Thoracic aorta (tissue), 2 donors: ENCODE measurements around the gene VCP. TPM values are rescaled to one million over a fixed set of nuclear protein-coding genes. Genes with fewer than 3 reads are reported as not detected.
A peak's percentile ranks its signal among the peaks of the same experiment; 100 is the strongest.

ENCODE experiments used
- ATAC-seq: fragments of 150-250 bp; one replicate; pipeline ENCODE4 v1.8.0; 2017; ENCODE audit warnings: low read depth; ENCODE audit not compliant: insufficient number of reproducible peaks, low FRiP score
- DNase-seq: peaks from one replicate; pipeline ENCODE4 v3.0.0-alpha.2; 2020; ENCODE audit warnings: low spot score
- H3K27ac ChIP-seq, 2 donors: fragments of 200-600 bp; sonication (generic); 1 replicate in 1 of 2; 2 replicates in 1 of 2; pipeline ENCODE4 v1.5.1; 2016; ENCODE audit warnings: mild to moderate bottlenecking in 2 of 2, moderate library complexity in 2 of 2
- H3K27me3 ChIP-seq: fragments of 200-600 bp; sonication (generic); replicated peaks from 2 replicates; pipeline ENCODE4 v1.6.0; 2016; ENCODE audit warnings: mild to moderate bottlenecking; ENCODE audit not compliant: insufficient read depth
- H3K36me3 ChIP-seq: fragments of 200-600 bp; sonication (generic); one replicate; pipeline ENCODE4 v1.5.1; 2016
- H3K4me1 ChIP-seq, 2 donors: fragments of 200-600 bp; sonication (generic); 1 replicate in 1 of 2; 2 replicates in 1 of 2; pipeline versions ENCODE4 v1.5.1 to v1.6.0; 2016; ENCODE audit warnings: low read depth in 2 of 2, mild to moderate bottlenecking in 1 of 2; ENCODE audit not compliant: control insufficient read depth in 1 of 2
- H3K4me3 ChIP-seq: fragments of 200-600 bp; sonication (generic); 2 replicates; pipeline ENCODE4 v1.5.1; 2016; ENCODE audit warnings: mild to moderate bottlenecking
- H3K9me3 ChIP-seq: fragments of 200-600 bp; sonication (generic); 2 replicates; pipeline ENCODE4 v1.5.1; 2016
- total RNA-seq, 2 donors: library from RNA; depleted of rRNA; stranded (reverse); fragments of >200 nt; gene quantifications; one replicate each; pipeline versions ENCODE4 v1.1.0 to v1.2.3, GENCODE V29; 2016
- TF ChIP-seq, protein P1 (sequence below): fragments of 200-600 bp; sonication (generic); IDR thresholded peaks from one replicate; pipeline ENCODE4 v1.5.1; 2019; ENCODE audit warnings: antibody characterized with exemption

Gene VCP
- total RNA-seq, 2 donors from 2014 or later = 179 to 204 TPM

DNA sequence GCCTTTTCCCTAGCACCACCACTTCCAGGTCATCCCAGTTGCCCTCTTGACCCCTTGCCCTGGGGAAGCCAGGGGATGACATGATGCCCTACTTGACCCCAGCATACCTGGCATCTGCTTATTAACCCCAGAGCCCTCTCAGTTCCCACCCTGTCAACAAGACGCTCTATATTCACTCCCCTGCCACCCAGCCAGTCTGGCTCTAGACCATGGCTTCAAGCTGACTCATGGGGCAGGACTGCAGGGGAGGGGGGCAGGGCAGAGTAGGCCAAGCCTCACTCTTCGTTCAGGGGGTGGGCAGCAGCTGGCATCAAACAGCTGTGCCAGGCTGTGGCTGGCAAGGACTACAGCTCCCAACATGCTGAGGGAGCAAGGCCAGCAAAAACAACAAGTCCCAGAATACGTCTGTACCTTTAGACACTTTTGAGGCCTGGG, 37.9 kb upstream of the VCP start:
- Histone ChIP-seq H3K36me3 (peaks cover 32% of the 10 kb centered on the region), H3K27ac (peak overlapping the region; percentile 98 to 99), H3K9me3 (no peaks in the 10 kb centered on the region), H3K4me1 (peaks cover 39 to 59% of the 10 kb centered on the region in 2 donors), H3K4me3 (peak overlapping the region; percentile 96), H3K27me3 (no peaks in the 10 kb centered on the region)
- TF ChIP-seq, protein P1, sequence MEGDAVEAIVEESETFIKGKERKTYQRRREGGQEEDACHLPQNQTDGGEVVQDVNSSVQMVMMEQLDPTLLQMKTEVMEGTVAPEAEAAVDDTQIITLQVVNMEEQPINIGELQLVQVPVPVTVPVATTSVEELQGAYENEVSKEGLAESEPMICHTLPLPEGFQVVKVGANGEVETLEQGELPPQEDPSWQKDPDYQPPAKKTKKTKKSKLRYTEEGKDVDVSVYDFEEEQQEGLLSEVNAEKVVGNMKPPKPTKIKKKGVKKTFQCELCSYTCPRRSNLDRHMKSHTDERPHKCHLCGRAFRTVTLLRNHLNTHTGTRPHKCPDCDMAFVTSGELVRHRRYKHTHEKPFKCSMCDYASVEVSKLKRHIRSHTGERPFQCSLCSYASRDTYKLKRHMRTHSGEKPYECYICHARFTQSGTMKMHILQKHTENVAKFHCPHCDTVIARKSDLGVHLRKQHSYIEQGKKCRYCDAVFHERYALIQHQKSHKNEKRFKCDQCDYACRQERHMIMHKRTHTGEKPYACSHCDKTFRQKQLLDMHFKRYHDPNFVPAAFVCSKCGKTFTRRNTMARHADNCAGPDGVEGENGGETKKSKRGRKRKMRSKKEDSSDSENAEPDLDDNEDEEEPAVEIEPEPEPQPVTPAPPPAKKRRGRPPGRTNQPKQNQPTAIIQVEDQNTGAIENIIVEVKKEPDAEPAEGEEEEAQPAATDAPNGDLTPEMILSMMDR = no peak
- ATAC-seq (peak; percentile 14), DNase-seq (peak; percentile 58)

DNA sequence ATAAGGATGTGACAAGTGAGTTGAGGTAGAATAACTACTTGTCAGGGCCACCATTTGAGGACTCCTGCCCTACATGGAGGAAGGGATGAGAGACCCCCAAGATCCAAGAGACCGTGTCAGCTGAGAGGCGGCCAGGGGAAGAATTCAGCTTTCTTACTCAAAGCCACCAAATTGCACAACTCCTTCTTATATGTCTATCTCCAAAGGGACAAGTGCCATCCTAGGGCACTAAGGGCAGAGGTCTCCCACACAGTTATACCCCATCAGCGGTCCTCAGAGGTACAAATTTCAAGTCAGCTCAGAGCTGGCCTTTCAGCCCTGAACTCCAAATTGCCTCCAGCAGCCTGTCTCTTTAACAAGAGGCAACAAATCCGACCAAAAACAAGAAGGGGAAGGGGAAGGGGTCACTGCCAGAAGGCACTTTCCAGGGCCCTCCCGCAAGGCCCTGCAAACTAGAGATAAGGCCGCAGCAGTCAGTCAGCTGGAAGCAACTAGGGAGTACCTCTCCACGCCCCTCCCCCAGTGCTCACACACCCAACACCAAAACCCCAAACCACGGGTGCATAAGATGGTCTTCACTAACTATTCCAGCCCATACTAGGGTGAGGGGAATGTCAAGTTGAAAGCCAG, 36.6 kb upstream of the VCP start:
- peaks cover 37% of the 10 kb centered on the region for H3K36me3 ChIP-seq
- TF ChIP-seq, protein P1 = no peak
- no peaks in the 10 kb centered on the region for H3K9me3 ChIP-seq
- ATAC-seq (no peak), DNase-seq (no peak)
- H3K27me3 ChIP-seq = no peaks in the 10 kb centered on the region
- H3K27ac ChIP-seq = peak overlapping the region; percentile 98 to 99
- peaks cover 32 to 46% of the 10 kb centered on the region in 2 donors for H3K4me1 ChIP-seq
- H3K4me3 ChIP-seq = no peak overlapping the region

DNA sequence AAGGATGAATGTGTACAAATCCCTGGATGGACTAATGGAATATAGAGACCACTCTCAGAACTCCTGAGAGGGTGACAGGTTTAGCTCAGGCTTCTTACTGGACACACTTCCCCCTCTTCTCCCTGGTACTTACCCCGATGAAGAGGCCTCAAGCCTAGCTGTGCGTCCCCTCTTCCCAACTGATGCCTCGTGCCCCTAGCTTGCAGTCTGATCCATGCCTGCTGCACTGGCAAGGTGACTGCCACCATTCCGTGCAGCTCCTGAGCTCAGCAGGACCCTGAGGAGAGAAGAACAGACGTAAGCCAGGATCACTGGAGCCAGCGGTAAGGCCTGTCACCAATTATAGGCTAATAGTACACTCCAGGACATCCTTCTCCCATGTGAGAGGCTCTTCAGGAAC, 36.0 kb upstream of the VCP start:
- H3K27ac ChIP-seq = no peak overlapping the region
- ATAC-seq = no peak
- H3K9me3 ChIP-seq = no peaks in the 10 kb centered on the region
- H3K4me1 ChIP-seq = peaks cover 30 to 47% of the 10 kb centered on the region in 2 donors
- TF ChIP-seq, protein P1 = no peak
- no peaks in the 10 kb centered on the region for H3K27me3 ChIP-seq
- peaks cover 37% of the 10 kb centered on the region for H3K36me3 ChIP-seq
- no peak for DNase-seq
- H3K4me3 ChIP-seq = no peak overlapping the region

DNA sequence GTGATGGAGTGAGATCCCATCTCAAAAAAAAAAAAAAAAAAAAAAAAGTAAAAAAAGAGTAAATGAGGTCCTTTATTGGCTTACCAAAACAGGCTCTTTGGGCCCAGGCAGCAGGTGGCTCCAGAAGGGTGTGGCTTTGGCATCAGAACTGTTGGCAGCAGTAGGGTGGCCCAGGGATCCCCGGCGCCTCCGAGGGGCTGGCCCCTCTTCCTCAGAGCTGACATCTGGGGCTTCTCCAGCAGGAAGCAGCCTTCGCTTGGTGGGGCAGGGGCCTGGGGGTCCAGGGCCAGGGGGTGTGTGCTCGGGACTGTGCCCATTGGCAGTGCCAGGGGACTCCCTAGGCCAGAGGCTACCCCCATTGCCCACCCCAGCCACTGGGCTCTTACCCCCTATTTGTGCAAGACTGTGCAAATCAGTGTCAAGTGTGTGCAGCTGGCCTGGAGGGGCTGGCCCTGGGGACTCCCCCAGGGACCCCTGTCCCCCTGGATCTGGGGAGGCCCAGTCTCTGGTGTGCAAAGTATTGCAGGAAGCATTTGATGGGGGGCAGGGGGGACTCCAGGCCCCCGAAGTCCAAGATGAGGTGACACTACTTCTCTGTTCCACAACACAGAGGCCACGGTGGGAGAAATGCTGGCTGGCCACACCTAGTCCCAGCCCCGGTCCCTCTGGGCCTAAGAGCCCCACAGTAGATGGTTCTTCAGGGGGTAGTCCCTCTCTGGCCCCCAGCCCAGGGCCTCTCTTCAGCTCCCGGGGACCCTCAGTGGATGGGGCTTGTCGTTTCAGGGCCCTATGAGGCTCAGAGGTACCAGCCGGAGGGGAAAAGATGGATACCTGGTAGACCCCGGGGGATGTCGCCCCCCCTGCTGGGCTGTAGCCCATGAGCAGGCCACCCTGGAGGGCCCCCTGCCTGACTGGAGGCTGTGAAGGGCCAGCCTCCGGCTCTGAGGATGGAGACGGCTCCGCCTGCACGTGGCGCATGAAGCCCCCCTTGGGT, 35.2 kb upstream of the VCP start:
- ATAC-seq (no peak), DNase-seq (no peak)
- peaks cover 37% of the 10 kb centered on the region for H3K36me3 ChIP-seq
- no peaks in the 10 kb centered on the region for H3K9me3 ChIP-seq
- no peak overlapping the region for H3K27ac ChIP-seq
- TF ChIP-seq, protein P1 = no peak
- no peak overlapping the region for H3K4me3 ChIP-seq
- H3K4me1 ChIP-seq = peaks cover 25 to 41% of the 10 kb centered on the region in 2 donors
- no peaks in the 10 kb centered on the region for H3K27me3 ChIP-seq

DNA sequence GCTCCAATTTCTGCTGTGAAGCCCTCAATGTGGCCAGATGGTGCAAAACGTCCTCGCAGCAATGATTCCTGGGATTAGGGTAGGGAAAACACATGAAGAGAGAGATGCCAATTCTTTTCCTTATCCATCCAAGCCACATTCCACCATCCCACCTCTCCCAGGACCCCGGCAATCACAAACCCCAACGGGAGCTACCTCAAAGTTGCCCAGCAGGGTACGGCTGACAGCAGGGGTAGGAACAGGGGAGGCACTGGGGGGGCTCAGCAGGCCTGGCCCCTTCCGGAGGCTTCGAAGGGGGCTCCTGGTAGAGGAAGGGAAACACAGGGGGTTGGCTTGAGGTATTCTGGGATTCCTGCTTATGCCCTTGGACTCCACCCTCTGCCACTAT, 33.9 kb upstream of the VCP start:
- TF ChIP-seq, protein P1 = no peak
- no peak overlapping the region for H3K27ac ChIP-seq

More for the DNA sequence above, 33.9 kb upstream of the VCP start:
- Histone ChIP-seq H3K9me3 (no peaks in the 10 kb centered on the region), H3K36me3 (peaks cover 39% of the 10 kb centered on the region), H3K27me3 (no peaks in the 10 kb centered on the region), H3K4me1 (peaks cover 24 to 42% of the 10 kb centered on the region in 2 donors), H3K4me3 (no peak overlapping the region)
- ATAC-seq = no peak
- no peak for DNase-seq
